ENCODE data around the gene HS3ST5.

DNA sequence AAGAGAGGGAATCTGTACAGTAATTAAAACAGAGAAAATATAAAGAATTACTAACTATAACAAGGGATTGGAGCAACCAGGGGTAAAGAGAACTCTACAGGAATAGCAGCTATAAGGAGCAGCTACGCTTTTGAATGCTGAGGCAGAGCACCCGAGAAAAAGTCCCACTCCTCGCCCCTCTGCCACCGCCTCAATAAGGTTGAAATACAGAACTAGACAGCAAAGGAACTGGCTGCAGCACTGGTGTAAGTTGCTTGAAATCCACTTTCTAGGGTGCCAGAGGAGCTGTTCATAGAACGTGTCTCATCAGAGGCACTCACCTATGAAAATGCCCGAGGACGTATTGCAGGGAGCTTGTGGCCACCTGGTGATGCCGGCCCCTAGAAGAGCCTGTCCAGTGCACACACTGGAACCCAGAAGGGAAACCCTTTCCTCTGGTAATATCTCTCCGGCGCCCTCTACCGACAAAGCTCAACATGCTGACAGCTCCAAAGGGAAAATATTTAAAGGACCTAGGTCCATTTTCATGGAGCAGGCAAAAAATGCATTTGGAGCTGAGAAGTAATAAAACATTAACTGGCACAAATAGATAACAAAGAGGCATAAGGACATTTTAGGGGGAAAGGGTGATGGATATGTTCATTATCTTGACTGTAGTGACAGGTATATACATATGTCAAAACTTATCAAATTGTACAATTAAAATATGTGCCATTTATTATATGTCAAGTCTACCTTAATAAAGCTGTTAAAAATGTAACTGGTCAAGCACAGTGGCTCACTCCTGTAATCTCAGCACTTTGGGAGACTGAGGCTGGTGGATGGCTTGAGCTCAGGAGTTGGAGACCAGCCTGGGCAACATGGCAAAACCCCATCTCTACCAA lies 234.5 kb downstream of the HS3ST5 start:
- no peak for TF ChIP-seq EZH2 (IDR thresholded peaks at IDR 0.05; ENCODE audit: insufficient read depth, poor library complexity, severe bottlenecking)
- TF ChIP-seq EZH2phosphoT487 (IDR thresholded peaks at IDR 0.05; ENCODE audit: insufficient read depth, low read depth), result no peak

Data from GM23248 (cell line).